ENCODE data around the gene ZNF654.

- TF ChIP-seq POLR2A (IDR thresholded peaks at IDR 0.05) (no peak), CTCF (IDR thresholded peaks at IDR 0.05) (no peak)
Observed at GRCh38 chr3:88075497-88075896, 16.4 kb downstream of the ZNF654 start.

All from uterus (tissue), 2 donors.